Stimulated activated CD4-positive, alpha-beta T cell treated with anti-CD3 and anti-CD28 coated beads, Interleukin-4, amount 100 ng/mL, for 1 hour (primary cell): ENCODE measurements around the gene SUMO3.

Experiments
- DNase-seq: peaks from one replicate; pipeline ENCODE4 v3.0.0-alpha.2; 2020

SUMO3 gene

GRCh38 chr21:44828362-44829056 is 10.6 kb upstream of the SUMO3 start:
- no peak for DNase-seq

- no peak for DNase-seq
Measured at GRCh38 chr21:44823179-44823660, 5.4 kb upstream of the SUMO3 start.

DNA sequence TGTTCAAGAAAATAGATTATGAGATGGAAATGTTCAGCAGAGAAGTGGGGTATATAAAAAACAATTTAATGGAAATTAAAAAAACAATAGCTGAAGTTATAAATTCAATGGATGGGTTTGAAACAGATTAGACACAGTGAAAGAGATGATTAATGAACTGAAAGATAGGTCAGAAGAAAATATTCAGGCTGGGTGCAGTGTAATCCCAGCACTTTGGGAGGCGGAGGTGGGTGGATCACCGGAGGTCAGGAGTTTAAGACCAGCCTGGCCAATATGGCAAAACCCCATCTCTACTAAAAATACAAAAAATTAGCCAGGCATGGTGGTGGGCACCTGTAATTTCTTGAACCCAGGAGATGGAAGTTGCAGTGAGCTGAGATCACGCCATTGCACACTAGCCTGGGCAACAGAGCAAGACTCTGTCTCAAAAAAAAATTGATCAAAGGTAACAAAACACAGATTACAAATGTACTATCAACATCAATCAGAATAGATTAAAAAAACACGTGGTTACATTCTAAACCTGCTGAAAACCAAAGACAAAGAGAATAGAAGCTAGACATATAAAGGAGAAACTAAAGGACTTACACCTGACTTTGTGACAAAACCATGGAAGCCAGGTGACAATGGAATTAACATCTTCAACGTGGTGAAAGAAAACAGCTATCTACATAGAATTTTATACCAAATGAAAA is 4.8 kb upstream of the SUMO3 start:
- no peak for DNase-seq

- no peak for DNase-seq
Measured at GRCh38 chr21:44820851-44821250, 3.0 kb upstream of the SUMO3 start.

- DNase-seq: no peak
Measured at GRCh38 chr21:44819283-44820243, 1.7 kb upstream of the SUMO3 start.

- no peak for DNase-seq
Measured at GRCh38 chr21:44818640-44819011, 764 bp upstream of the SUMO3 start.

DNA sequence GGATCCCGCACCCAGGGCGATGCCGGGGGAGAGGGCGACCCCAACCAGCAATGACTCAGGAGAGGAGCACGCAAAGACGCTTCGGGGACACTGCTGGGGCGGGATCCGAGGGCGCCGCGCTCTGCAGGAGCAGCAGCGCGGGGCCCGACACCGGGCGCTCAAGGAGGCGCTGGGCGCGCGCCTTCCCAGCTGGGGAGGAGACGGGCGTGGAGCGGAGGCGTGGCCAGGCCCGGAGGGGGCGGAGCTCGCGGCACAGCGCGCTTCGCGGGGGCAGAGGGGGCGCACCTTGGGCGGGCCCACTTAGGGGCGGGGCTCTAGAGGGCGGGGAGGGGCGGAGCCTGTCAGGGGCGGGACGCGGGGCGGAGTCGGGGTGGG is 369 bp downstream of the SUMO3 start:
- peak; percentile 91 for DNase-seq

GRCh38 chr21:44816761-44817505 is 929 bp downstream of the SUMO3 start:
- no peak for DNase-seq

DNA sequence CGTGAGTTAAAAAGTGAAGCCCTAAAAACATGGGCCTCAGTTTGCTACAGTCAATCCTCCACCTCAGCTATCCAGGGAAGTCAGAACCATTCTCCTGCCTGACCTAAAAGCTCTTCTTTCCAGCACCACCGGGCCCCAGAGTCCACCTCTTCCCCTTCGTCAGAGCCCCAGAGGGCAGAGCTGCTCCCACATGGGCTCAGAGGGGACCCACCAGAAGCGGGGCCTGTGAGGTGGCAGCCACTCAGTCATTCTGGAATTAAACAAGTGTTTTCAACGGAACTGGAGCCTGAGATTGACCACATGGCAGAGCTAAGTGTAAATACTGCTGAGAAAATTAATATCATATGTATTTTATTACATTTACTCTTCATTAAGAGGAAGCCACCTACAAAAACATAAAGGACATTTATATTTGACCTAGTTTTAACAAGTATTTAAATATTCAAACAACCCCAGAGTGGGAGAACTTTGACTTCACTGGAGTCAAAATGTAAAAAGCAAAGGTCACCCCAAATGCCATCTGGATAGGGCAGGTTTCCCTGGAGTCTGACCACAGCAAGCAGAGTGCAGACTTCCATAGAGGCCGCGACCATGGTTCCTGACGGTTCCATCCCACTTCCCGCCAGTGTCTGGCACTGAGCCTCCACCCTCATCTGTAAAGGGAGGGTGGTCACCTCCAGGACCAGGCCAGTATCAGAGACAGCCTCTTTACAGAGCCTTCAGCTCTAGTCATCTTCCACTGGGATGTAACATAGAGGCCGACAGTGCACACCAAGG is 1.8 kb downstream of the SUMO3 start:
- DNase-seq: no peak

- no peak for DNase-seq
Measured at GRCh38 chr21:44815225-44815624, 2.6 kb downstream of the SUMO3 start.

DNA sequence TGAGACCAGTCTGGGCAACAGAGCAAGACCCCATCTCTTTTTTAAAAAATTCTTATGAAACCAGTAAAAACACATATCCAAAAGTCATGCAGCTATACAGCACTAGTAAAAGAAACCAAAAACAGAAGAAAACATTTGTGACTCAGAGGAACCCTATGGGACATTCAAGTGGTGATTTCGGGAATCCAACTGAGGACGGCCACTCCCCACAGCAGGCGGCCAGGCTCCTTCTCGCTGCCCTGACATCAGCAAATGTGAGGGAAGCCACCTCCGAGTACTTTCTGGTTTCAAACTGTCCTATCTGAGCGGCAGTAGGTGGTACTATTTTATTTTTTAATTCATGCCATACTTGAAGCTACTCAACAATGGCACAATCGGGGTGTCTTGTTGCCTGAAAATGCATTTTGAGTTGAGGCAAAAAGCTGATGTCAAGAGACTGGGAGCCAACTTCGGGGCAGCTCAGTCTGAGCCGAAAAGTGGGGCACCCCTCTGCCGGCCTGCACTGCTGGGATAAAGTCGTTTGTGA is 3.3 kb downstream of the SUMO3 start:
- DNase-seq: no peak

DNA sequence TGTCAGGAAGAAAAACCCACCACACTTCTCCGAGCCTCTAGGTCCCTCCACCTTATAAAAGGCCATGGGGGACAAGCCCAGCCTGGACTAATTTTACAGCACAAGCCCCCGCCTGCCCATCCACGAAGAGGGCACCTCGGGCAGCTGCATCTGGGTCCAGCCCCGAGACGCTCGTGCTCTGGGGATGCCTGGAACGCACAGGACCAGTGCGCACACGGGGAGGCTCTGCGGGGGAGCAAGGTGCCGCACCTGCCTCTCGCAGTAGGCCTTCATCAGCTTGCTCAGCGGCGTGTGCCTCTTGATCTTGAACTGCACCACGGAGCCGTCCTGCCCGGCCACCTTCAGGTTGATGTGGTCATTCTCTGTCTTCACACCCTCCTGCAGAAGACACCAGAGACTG is 4.1 kb downstream of the SUMO3 start:
- no peak for DNase-seq

GRCh38 chr21:44813149-44813548 is 4.7 kb downstream of the SUMO3 start:
- no peak for DNase-seq

DNA sequence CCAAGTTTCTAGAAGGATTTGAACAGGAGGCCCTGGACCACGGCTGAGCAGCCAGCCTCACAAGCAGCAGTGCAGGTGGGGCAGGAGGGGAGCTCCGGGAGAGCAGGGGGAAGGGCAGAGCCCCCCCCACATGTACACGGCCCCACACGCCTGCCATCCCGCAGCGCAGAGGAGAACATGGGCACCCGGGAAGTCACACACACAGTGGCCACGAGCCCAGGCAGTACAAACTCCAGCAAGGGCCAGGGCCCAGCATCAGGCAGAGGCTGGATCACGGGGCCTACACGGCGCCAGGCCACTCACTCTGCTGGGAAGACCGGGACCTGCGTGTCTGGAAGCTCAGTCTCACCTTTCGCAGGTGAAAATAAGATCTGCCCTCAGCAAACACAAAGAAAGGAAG is 5.2 kb downstream of the SUMO3 start:
- no peak for DNase-seq

GRCh38 chr21:44810779-44811178 is 7.1 kb downstream of the SUMO3 start:
- DNase-seq: no peak

- no peak for DNase-seq
Measured at GRCh38 chr21:44805859-44806258, 12.0 kb downstream of the SUMO3 start.

DNA sequence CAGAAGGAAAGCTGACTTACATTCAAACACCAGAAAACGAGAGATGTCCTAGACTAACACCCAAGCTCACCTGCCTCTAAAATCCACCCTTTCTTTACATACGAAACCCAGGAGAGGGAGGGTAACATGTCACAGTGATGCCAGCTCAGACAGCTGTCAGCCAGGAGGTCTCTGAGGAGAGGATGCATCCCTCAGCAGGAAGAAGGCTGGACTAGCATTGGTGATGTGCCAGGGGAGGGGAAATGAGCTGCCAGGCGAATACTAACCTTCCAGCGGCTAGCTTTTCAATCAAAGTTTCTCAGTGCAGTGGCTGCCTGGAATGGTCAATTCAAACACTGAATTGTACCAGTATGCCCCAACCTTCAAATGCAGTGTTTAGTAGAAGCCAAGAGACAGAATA is 12.6 kb downstream of the SUMO3 start:
- DNase-seq: no peak

GRCh38 chr21:44804762-44805161 is 13.1 kb downstream of the SUMO3 start:
- no peak for DNase-seq

DNA sequence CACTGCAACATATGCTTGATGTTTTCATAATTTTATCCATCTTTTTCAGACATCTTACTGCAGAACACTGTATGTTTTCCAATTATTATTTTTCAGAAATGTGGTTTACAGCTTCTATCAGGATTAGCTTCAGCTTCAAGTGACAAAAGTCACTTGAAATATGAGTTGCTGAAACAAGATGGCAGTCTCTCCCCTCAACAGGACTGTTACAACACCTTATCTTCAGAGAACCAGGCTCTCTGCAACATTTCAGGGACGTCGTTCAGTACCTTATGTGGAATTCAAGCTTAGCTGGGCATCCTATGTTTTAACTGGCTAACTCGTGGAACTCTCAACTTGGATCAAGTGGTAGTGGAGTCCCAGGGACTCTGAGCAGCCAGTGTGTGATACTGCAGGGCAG is 14.2 kb downstream of the SUMO3 start:
- DNase-seq: no peak

GRCh38 chr21:44802396-44803153 is 15.3 kb downstream of the SUMO3 start:
- no peak for DNase-seq
